ENCODE data around the gene PPFIA1.

PPFIA1 gene

DNA sequence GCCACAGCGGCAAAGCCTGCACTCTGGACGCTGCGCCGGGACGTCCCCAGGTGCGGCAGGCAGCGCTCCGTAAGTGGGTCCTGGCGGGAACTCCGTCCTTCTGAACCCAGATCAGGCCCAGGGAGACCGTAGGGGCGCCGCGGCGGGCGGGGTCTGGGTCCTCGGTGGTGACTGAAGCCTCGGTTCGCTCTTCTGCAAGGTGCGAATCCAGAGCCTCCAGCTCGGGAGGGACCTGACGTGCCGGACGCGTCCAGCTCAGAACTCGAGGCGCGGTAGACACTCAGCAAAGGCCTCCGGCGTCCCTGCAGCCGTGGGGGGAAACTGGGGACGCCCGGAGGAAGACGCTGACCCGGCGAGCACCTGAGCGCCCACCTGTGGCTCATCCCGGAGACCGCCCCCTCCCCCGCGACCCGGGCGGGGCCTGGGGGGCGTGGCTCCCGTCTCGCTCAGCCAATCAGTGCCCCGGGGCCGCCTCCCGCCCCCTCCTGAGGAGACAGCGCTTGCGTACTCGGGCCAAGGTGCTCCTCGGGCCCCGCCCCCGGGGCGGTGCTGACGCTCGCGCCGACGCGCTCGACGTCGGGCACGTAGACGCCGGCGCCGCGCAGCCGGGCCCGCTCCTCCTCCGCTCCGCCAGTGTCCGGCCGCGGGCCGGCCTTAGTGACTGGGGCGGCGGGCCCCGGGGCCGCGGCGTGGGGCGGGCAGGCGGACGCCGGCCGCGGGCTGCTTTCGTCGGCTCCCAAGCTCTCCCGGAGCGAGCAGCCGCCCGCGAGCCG, at the start of gene PPFIA1:
TSS of gene PPFIA1 (plus strand) at position 587 of the 773 bp plus-strand sequence. CDS start 1,483 bp downstream, outside the sequence.
- DNase-seq: peak; percentile 96

DNA sequence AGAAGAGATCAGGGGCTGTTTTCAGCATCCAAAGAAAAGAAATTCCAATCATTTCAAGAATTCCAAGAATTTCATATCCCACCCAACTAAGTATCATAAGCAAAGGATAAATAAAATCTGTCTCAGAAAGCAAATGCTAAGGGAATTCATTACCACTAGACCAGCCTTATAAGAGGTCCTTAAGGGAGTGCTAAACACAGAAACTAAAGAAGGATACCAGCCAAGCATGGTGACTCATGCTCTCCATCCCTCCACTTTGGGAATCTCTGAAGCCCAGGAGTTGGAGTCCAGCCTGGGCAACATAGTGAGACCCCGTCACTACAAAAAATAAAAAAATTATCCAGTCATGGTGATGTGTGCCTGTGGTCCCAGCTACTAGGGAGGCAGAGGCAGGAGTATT, 49.6 kb upstream of the PPFIA1 start:
- no peak for DNase-seq

DNA sequence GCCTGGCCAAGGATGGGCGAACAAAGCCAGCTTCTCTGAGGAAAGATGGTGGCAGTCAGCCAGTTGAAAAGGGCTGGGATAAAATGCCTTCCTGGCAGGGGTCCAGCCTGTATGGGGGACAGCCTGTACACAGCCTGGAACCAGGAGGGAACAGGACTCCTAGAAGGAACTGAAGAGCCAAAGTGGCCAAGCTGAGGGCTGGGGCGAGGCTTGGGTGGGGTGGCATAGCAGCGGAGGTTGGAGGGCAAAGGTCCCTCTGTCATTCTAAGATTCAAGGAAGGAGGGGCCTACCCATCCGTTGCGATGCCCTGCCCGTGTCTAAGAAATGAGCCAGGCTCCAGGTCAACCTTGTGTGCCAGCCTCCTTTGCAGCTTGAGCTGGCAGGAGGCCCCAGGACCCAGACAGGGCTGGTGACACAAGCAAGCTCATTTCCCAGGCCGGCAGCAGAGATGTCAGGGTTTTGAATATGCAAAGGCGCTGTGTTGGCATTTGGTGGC, 44.8 kb upstream of the PPFIA1 start:
- no peak for DNase-seq

DNA sequence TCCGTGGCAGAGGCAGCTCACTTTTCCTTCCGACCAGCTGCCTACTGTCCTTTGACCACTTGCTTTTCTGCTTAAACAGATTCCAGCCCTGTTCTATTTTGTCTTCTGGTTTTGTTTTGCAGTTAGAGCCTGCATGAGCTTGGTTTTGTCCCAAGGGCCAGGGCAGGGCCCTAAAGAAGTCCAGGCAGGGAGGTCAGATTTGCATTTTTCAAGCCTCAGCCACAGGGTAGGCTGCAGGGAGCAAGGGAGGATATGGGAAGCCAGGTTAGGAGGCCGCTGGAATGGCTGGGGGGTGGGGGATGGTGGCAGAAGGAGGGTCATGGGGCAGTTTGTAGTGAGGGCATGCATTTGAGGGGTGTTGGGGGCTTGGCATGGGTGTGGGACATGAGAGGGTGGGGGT, 44.3 kb upstream of the PPFIA1 start:
- no peak for DNase-seq

DNA sequence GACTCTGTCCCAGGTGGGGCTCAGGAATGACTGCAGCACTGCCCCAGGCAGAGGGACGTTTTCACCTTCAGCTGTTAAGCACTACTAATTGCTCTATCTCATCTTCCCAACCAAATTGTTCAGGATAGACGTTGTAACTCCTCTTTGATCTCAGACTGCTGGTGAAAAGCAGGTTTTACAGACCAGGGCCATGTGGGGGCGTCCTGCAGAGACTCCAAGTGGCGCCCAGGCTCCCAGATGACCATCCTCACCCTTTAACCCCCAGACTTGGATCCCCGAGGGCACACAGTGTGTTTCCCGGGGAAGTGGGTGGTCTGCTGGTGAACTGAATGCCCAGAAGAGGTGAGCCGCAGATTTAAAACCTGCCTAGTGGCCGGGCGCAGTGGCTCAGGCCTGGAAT, 43.5 kb upstream of the PPFIA1 start:
- DNase-seq: no peak

DNA sequence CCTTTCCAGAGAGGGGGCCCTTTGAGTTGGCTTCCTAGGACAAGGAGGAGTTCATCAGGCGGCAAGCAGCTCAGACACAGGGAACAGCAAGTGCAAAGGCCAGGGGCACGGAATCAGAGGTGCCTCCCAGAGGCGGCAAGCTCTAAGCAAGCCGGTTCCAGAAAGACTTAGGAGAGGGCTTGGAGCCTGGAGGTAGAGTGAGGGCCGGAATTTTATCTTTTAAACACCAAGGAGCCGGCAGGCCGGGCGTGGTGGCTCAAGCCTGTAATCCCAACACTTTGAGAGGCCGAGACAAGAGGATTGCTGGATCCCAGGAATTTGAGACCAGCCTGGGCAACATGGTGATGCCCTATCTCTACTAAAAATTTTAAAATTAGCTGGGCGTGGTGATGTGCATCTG, 40.8 kb upstream of the PPFIA1 start:
- no peak for DNase-seq

DNA sequence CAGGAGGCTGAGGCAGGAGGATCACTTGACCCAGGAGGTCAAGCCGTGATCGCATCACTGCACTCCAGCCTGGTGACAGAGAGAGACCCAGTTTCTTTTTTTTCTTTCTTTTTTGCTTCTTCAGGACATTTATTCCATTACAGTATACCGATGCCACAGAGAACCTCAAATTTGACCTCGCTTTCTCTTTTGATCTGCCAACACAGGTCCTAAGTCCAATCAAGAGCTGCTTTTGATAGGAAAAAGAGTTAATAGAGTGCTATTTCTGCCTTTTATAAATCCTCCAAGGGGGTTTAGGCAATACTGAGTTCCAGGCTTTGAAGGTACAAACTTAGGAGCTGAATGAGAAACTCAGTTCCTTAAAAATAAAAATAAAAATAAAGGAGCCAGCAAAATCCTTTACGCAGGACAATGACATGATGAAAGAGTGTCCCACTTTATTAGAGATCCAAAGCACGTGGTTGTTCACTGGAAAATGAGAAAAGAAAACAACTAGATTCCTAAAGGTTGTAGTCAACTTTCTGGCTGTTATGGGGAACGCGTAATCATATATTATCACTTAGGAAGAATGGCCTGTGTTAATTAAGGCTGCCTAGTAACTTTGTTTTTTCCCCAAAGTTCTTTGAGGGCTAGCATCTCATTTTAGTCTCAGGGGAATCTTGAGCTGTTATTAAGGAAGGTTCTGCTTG, 40.2 kb upstream of the PPFIA1 start:
- no peak for DNase-seq

DNA sequence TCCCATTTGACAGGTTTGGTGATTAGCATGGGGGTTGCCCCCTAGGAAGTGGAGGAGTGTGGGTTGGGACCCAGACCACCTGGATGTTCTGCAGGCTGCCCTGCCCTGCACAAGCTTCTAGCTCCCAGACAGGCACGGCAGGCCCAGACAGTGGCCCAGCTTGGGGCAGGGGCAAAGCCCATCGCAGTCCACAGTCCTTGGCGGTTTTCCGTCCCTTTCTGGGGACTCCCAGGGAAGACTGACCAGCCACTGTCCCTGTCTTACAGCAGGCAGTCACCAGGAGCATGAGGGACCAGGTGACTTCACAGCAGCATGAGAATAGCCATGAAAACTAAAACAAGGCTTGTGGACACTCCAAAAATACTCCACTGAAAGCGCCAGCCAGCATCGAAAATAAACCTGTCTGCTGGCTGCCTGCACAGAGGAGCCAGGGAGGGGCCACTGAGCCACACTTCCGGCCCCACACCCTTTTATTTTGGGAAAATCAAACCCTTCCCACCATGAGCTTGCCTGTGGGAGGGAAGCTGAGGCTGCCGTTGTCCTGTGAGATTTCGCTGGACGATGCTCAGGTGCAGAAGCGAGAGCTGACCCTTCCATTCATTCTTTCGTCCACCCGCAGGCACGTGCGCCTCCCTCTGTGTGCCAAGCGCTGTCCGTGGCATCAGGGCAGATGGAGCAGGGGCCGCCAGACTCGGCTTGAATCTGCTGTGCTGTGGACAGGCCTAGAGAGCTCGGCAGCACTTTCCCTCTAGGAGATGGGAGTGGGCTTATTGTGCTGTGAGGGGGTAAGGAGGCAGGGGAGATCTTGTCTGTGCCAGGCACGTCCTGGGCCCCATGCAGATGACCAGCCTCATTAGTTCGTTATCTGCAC, 39.4 kb upstream of the PPFIA1 start:
- no peak for DNase-seq

DNA sequence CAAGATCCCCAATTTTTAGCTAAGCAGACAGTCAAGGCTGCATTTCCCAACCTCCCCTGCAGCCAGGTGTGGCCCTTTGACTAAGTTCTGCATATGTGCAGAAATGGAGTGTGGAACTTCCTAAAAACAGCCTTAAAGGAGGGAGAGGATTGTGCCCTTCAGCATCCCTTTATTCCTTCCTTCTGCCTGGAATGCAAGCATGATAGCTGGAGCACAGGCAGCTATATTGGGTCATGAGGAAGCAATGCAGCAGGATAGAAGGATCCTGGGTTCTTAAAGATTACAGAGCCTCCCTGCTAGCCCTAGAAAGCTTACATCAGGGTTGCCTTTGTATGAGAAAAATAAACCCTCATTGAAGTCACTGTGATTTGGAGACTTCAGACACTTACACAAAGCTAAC, 37.5 kb upstream of the PPFIA1 start:
- no peak for DNase-seq

DNA sequence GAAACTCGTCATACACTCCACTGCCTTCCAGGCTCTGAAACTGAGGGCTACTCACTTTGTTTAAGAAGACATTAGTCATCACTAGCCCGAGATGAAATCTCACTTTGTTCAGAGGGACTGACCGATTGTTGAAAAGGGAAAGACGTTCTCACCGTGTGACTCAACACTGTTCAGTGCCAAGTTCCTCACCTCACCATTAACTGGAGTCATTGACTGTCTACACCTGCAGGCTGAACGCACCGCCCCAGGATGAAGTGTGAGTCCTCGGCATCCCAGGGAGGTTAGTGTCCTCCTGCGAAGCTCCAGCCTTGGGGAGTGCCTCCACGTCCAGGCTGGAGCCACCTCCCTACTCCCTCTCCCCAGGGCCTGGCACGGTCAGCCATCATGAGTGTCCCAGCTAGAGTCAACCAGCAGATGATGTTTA, 37.0 kb upstream of the PPFIA1 start:
- DNase-seq: no peak

DNA sequence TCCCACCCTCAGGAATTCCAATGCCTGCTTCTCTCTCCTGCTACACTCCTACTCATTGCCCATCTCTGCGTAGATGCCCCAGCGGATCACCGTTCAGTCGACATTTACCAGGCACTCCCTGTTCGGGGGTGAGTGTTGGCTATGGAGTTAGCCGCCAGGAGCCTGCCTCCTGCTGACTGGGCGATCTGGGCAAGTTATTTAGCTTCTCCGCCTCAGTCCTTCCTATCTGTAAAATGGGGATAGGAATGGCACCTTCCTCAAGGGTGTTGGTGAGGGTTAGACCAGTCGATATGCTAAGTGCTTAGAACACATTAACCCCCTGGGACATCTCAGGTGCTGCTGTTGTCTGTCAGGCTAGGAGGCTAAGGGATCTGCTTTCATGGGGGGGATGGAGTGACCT, 36.5 kb upstream of the PPFIA1 start:
- DNase-seq: no peak

DNA sequence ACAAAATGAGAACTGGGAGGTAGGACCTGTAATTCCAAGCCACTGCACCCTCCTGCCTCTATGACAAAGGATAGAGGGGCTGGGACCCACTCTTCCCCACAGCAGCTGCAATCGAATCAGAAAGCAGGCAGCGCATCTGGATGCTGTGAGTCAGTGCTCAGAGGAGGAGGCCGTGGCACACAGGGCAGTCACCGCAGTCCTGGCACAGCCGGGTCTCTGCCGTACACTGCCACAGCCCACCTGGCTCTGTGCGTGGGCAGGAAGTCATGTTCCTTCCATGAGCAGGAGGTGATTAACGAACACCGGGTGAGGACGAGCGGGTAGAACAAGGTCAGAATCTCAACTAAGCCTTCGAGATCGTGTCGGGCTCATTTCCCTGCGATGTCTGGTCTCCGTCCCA, 30.2 kb upstream of the PPFIA1 start:
- no peak for DNase-seq

DNA sequence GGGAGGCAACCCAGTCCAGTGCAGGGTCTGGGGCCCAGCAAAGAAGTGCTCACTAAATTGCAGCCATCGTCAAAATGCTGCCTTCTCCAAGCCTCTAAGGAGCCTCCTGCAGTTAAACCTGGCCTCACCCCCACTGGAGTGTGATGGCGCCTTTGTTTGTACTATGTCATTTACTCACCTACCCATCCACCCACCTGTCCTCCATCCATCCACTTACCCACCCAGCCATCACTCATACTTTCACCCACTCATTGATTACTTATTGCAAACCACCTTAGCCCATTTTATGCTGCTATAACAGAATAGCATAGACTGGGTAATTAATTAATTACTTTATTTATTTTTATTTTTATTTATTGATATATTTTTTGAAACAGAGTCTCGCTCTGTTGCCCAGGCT, 28.8 kb upstream of the PPFIA1 start:
- DNase-seq: no peak

DNA sequence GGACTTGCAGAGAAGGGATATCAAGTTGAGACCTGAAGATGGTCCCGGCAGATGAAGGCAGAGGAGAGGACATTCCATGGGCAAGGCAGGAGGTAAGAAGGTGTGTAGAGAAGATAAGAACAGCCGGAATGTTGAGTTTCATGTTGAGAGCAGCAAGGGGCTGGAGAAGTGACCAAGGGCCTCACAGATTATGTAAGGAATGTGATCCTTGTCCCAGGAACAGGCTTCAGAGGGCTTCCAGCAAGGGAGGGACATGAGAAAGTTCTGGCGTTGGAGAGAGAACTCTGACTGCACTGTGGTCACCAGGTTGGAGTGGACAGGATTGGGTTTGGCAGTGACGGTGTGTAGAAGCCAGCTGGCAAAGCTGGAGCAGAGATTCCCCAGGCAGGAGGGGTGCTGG, 27.6 kb upstream of the PPFIA1 start:
- DNase-seq: no peak

DNA sequence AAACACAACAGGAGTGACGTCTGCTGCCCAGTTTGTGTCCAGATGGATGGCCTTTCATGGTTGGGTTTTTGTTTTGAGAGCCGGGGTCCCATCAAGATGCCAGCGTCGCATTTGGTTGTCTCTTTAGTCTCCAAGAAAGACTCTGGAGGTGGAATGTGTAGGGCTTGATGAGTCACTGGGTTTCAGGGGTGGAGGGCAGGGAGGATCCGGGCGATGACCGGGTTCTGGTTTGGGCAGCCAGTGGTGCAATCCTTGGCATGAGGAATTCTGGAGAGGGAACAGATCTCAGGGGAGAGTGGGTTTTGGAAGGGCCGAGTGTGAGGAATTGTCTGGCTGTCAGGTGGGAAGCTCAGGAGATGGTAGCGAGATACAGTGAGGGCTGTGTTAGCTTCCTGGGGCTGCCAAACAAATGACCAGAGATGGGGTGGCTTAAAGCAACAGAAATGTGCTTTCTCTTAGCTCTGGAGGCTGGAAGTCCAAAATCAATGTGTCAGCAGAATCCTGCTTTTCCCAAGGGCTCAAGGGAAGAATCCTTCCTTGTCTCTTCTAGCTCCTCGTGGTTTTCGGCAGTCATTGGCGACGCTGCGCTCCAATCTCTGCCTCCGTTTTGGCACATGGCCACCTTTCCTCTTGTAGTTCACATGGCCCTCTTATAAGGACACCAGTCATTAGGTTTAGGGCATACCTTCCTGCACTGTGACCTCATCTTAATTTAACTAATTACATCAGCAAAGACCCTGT, 26.4 kb upstream of the PPFIA1 start:
- no peak for DNase-seq

DNA sequence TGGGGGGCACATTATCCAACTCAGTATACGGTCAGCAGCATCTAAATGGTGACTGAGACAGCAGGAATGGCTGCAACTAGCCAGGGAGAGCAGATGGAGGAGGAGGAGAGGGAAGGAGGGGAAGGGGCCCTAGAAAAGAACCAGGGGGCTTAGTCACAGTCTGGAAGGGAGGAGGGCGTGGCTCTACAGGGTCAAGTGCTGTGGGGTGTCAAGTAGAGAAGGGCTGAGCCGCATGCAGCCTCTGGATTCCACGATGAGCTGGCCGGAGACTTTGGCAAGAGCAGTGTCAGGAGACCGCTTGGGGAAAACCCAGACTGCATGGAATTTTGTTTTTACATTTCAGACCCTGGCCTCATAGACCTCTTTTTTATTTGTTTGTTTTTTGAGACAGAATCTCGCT, 25.8 kb upstream of the PPFIA1 start:
- no peak for DNase-seq

DNA sequence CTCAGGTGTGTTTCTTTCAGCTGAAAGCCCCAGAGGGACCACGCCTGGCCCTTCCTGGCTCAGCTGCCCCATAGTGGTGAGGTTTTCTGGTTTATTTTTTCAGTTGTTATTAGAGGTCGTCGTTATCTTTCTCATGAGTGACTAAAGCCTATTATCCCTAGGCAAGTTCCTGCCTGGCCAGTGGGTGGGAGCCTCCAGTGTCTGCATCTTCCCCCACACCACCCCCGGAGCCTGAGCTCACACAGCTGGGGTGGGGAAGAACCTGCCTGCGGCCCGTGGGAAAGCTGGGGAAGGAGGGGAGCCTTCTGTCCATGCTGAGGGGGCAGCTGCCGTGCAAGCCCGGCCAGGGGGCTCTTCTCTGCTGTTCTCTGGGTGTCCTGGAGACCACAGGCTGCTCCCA, 24.3 kb upstream of the PPFIA1 start:
- DNase-seq: no peak

DNA sequence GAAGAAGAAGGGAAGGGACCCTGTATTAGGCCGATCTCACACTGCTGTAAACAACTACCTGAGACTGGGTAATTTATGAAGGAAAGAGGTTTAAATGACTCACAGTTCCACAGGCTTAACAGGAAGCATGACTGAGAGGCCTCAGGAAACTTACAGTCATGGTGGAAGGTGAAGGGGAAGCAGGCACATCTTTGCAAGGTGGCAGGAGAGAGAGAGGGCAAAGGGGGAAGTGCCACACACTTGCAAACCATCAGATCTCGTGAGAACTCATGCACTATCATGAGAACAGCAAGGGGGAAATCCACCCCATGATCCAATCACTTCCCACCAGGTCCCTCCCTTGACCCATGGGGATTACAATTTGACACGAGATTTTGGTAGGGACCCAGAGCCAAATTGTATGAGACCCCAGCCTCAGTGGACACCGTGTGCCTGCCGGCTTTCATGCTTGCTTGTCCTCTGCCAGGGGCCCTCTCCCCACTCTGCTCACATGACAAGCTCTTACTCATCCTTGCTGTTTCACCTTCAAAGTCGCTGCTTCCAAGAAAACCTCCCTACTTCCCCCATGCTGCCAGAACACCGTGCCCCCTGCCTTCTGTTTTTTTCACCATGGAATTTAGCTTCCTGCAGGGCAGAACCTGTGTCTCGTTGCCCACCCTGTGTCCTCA, 23.3 kb upstream of the PPFIA1 start:
- DNase-seq: no peak

DNA sequence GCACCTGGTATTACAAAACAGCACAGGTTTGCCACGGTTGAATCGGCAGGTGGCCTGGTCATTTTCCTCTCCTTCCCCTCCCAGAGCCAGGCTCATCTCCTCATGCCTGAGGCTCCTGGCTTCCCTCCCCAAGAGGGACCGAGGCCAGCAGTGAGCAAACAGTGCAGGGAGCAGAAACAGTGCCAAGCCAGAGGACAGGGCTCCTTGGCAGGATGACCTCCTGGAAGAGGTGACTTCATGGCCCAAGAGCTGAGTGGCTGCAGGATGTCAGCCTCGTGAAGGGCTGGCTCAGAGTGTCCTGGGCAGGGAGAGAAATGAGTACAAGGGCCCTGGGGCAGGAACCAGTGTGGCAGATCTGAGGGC, 22.8 kb upstream of the PPFIA1 start:
- DNase-seq: no peak

DNA sequence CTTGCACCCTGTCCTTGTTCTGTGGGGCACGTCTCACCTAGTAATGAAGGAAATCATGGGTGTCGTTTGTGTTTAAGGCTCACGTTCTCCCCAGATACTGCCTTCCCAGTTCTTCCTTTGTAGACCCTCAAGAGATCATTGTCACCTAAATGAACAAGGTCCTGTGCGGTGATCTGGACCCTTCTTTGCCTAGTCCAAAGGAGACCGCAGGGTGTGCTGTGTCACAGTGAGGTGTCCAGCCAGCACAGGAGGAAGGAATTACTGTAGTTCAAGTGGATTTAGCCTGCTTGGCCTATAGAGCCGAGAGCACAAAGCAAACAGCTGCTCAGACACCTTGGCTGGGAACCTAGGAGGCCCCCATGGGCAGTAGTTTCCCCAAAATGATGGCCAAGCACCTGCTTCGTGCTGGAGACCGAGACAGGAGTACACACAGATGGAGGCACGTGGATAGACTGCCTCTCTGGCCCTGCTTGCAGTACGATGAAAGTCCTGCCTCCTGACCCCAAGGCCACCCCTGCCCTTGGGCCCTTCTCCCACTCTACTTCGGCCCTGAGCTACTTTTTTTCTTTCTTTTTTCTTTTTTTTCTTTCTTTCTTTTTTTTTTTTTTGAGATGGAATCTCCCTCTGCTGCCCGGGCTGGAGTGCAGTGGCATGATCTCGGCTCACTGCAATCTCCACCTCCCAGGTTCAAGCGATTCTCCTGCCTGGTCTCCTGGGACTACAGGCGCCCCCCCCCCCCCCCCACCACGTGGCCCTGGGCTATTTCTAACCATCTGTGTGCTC, 19.4 kb upstream of the PPFIA1 start:
- peak; percentile 67 for DNase-seq

DNA sequence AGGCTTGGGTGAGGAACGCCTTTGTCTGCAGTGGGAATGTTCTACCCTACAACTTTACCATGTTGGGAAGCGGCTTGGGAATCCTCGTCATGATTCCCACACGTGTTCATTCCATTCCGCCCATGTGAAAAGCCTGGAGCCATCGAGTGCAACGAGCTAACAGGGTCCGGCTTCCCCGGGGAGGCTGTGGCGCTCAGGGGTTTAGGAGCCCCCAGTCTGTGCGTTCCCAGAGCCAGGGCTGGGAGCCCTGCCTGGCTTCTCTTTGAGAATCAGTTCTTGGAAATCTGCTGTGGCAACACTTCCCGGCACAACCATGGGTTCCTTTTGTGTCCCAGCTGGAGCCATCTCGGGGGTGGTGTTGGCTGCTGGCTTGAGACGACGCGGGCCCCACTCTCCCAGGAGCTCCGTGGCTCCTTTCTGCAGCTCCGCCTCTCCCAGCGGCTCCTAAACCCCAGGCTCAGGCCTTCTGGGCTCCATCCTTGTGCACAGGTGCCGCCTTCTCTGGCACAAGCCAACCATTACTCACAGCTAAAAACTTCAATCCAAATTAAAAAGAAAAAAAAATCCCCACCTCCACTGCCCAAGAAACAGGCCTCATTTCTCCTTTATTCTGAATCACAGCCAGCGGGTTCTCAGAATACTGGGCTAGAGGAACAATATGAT, 18.7 kb upstream of the PPFIA1 start:
- no peak for DNase-seq

All from right forelimb (tissue), 1 donor.